DND-41 (cell line): ENCODE measurements around the gene UVRAG.

ENCODE experiments used
- CTCF ChIP-seq: IDR thresholded peaks from 2 replicates; pipeline ENCODE4 v1.5.1; 2012; ENCODE audit warnings: borderline replicate concordance, low read length, moderate library complexity, mild to moderate bottlenecking; ENCODE audit not compliant: poor library complexity, severe bottlenecking; ENCODE audit errors: extremely low read depth
- EZH2 ChIP-seq: IDR thresholded peaks from 3 replicates; pipeline ENCODE4 v1.6.1; 2012; ENCODE audit warnings: borderline replicate concordance, low read depth, mild to moderate bottlenecking, moderate library complexity, low read length, inconsistent platforms; ENCODE audit not compliant: severe bottlenecking

- no peak for TF ChIP-seq CTCF
- no peak for TF ChIP-seq EZH2
Observed at GRCh38 chr11:76129729-76130128, 314.7 kb downstream of the UVRAG start.
